Mesothelial cell of epicardium (in vitro differentiated cells): ENCODE data around the gene PKIB. TPM values are rescaled to one million over a fixed set of nuclear protein-coding genes. Genes with fewer than 3 reads are reported as not detected.
"Not testable (repeated sequence)": the region's sequence is repeated elsewhere in the genome, so short reads cannot be mapped to it uniquely, and the experiment has no call there.

Experiments used
- DNase-seq, 2 experiments: peaks; one replicate each; pipeline ENCODE4 v3.0.0; 2021; ENCODE audit warnings: low spot score in 2 of 2; ENCODE audit not compliant: unreplicated experiment in 2 of 2
- H3K27ac Mint-ChIP-seq: 2 replicates; pipeline ENCODE4 v1.8.0; 2021; ENCODE audit warnings: mixed read lengths
- H3K27me3 Mint-ChIP-seq: 2 replicates; pipeline ENCODE4 v1.8.0; 2021; ENCODE audit warnings: low read depth, mixed read lengths
- H3K36me3 Mint-ChIP-seq: 2 replicates; pipeline ENCODE4 v1.8.0; 2021; ENCODE audit warnings: mixed read lengths
- H3K4me1 Mint-ChIP-seq: 2 replicates; pipeline ENCODE4 v1.8.0; 2021; ENCODE audit warnings: mixed read lengths
- H3K4me3 Mint-ChIP-seq: 2 replicates; pipeline ENCODE4 v1.8.0; 2021; ENCODE audit warnings: mild to moderate bottlenecking, moderate library complexity, mixed read lengths
- H3K9me3 Mint-ChIP-seq: 2 replicates; pipeline ENCODE4 v1.8.0; 2021; ENCODE audit warnings: mixed read lengths
- CTCF ChIP-seq: fragments of 200-600 bp; sonication (generic); IDR thresholded peaks from one replicate; pipeline ENCODE4 v1.5.0; 2021; ENCODE audit warnings: antibody characterized with exemption; ENCODE audit not compliant: unreplicated experiment
- total RNA-seq: library from RNA; stranded (reverse); gene quantifications from 3 replicates; pipeline ENCODE4 v1.2.1, GENCODE V29; 2021

The PKIB gene
- total RNA-seq, 1 donor from 2014 or later = 48.9 TPM

- Mint-ChIP-seq H3K4me1 (peaks cover 22% of the 10 kb centered on the region), H3K27me3 (no peaks in the 10 kb centered on the region)
- no peak for TF ChIP-seq CTCF
Measured at GRCh38 chr6:122631571-122632249, 21.5 kb downstream of the PKIB start.

GRCh38 chr6:122640366-122640765, 30.2 kb downstream of the PKIB start:
- no peak for DNase-seq
- Mint-ChIP-seq H3K4me1 (peaks cover 18% of the 10 kb centered on the region), H3K9me3 (peaks cover 4% of the 10 kb centered on the region), H3K4me3 (no peak overlapping the region), H3K27me3 (no peaks in the 10 kb centered on the region), H3K36me3 (peaks cover 26% of the 10 kb centered on the region), H3K27ac (no peak overlapping the region)
- TF ChIP-seq CTCF = no peak

More at GRCh38 chr6:122631571-122632249, 21.5 kb downstream of the PKIB start:
- H3K9me3 Mint-ChIP-seq = peaks cover 9% of the 10 kb centered on the region
- DNase-seq = no peak
- peaks cover 20% of the 10 kb centered on the region for H3K36me3 Mint-ChIP-seq
- H3K27ac Mint-ChIP-seq = no peak overlapping the region
- H3K4me3 Mint-ChIP-seq = no peak overlapping the region

GRCh38 chr6:122641819-122642218, 31.6 kb downstream of the PKIB start:
- H3K27ac Mint-ChIP-seq = no peak overlapping the region
- peaks cover 18% of the 10 kb centered on the region for H3K4me1 Mint-ChIP-seq
- H3K9me3 Mint-ChIP-seq = no peaks in the 10 kb centered on the region
- no peak overlapping the region for H3K4me3 Mint-ChIP-seq
- DNase-seq = no peak
- TF ChIP-seq CTCF = no peak
- peaks cover 22% of the 10 kb centered on the region for H3K36me3 Mint-ChIP-seq
- no peaks in the 10 kb centered on the region for H3K27me3 Mint-ChIP-seq

- H3K4me1 Mint-ChIP-seq = peaks cover 18% of the 10 kb centered on the region
- H3K27ac Mint-ChIP-seq, H3K27me3 Mint-ChIP-seq, H3K9me3 Mint-ChIP-seq, DNase-seq, H3K4me3 Mint-ChIP-seq: not testable (repeated sequence)
- peaks cover 19% of the 10 kb centered on the region for H3K36me3 Mint-ChIP-seq
Measured at GRCh38 chr6:122642604-122643003, 32.4 kb downstream of the PKIB start.

- H3K4me3 Mint-ChIP-seq = no peak overlapping the region
- peaks cover 15% of the 10 kb centered on the region for H3K4me1 Mint-ChIP-seq
- peaks cover 7% of the 10 kb centered on the region for H3K9me3 Mint-ChIP-seq
- H3K27me3 Mint-ChIP-seq = no peaks in the 10 kb centered on the region
- no peak for TF ChIP-seq CTCF
- DNase-seq = no peak
- H3K36me3 Mint-ChIP-seq = peaks cover 9% of the 10 kb centered on the region
- no peak overlapping the region for H3K27ac Mint-ChIP-seq
Measured at GRCh38 chr6:122645256-122645655, 35.1 kb downstream of the PKIB start.

GRCh38 chr6:122647765-122648164, 37.6 kb downstream of the PKIB start:
- H3K9me3 Mint-ChIP-seq = peaks cover 11% of the 10 kb centered on the region
- DNase-seq = no peak
- peaks cover 9% of the 10 kb centered on the region for H3K36me3 Mint-ChIP-seq
- no peak for TF ChIP-seq CTCF
- H3K4me3 Mint-ChIP-seq = no peak overlapping the region
- H3K4me1 Mint-ChIP-seq = peaks cover 25% of the 10 kb centered on the region
- no peak overlapping the region for H3K27ac Mint-ChIP-seq
- H3K27me3 Mint-ChIP-seq = no peaks in the 10 kb centered on the region
